HL-60 (cell line): Measurements from ENCODE around the gene GRK5.

Experiments
- DNase-seq, 2 experiments: peaks; one replicate each; pipeline ENCODE4 v3.0.0-alpha.2; 2010 to 2020; ENCODE audit warnings: low read depth in 1 of 2, low spot score in 1 of 2
- H3K27ac ChIP-seq: fragments of 250-450 bp; sonication (Bioruptor Pico); replicated peaks from 2 replicates; pipeline ENCODE4 v1.5.1; 2020; ENCODE audit warnings: mild to moderate bottlenecking, moderate library complexity
- H3K27me3 ChIP-seq: fragments of 250-450 bp; sonication (Bioruptor Pico); 2 replicates; pipeline ENCODE4 v1.5.1; 2021; ENCODE audit warnings: mild to moderate bottlenecking, moderate library complexity; ENCODE audit not compliant: insufficient read depth, poor library complexity, severe bottlenecking
- H3K4me3 ChIP-seq: replicated peaks from 2 replicates; pipeline ENCODE4 v1.5.1; 2011; ENCODE audit warnings: mild to moderate bottlenecking, control low read depth, low read length; ENCODE audit not compliant: insufficient read depth
- GABPA ChIP-seq: IDR thresholded peaks from 2 replicates; pipeline ENCODE4 v1.6.1; 2012; ENCODE audit warnings: low read depth
- POLR2AphosphoS5 ChIP-seq: IDR thresholded peaks from 2 replicates; pipeline ENCODE4 v1.6.1; 2012; ENCODE audit warnings: low read depth
- SPI1 ChIP-seq: IDR thresholded peaks from 2 replicates; pipeline ENCODE4 v1.6.1; 2012; ENCODE audit warnings: low read depth, mild to moderate bottlenecking, borderline replicate concordance
- TF ChIP-seq, protein P1 (sequence below): IDR thresholded peaks from 2 replicates; pipeline ENCODE4 v1.6.1; 2012; ENCODE audit warnings: low read depth; ENCODE audit not compliant: insufficient replicate concordance
- TF ChIP-seq, protein P2 (sequence below): IDR thresholded peaks from one replicate; pipeline ENCODE4 v1.5.1; 2011; ENCODE audit warnings: low read length, control low read depth, inconsistent platforms; ENCODE audit not compliant: insufficient read depth

GRK5 gene

DNA sequence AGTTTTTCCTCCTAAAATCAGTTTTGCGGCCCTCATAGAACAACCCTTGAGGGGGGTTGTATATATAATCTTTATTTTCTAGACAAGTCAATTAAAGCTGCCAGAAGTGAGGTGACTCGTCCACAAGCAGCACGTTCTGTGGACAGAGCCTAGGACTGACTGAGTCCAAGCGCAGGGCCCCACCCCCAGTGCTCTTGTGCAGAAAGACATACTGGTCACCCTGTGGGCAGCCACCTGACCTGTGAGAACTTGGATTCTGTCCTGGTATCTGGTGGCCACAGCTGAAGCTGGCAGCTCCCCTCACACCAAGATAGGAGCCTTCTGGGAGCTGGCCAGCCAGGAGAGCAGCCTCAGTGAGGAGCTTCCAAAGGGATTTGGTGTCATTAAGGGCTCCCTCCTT lies 89.3 kb downstream of the GRK5 start:
- no peak for TF ChIP-seq SPI1
- Histone ChIP-seq H3K27me3 (no peaks in the 10 kb centered on the region), H3K4me3 (no peak overlapping the region), H3K27ac (no peak overlapping the region)
- no peak for DNase-seq

DNA sequence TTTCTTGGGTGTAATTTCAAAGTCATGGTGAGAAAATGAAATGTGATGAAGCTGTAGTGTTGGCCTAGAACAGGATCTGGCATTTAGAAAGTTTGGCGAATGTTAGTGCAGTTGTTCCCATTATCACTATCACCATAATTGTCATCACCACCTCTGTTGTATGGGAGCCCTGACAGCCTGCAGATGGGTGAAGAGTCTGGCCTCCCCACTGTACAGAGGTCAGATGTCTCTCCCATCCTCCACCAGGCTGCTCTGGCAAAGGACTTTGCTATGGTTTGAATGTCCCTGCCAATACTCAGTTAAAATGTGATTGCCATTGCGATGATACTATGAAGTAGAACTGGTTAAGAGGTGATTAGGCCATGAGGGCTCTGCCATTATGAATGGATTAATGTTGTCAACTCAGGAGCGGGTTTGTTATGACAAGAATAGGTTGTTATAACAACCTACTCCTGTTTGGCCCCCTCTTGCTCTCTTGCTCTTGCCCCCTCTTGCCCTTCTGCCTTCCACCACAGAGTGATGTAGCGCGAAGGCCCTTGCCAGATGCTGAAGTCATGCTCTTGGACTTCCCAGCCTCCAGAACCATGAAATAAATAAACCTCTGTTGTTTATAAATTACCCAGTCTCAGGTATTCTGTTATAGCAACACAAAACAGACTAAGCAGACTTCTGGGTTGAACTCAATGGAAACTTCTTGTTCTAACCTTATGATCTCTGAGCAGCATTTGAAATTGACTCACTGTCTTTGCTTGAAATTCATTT lies 90.0 kb downstream of the GRK5 start:
- Histone ChIP-seq H3K4me3 (no peak overlapping the region), H3K27ac (no peak overlapping the region), H3K27me3 (no peaks in the 10 kb centered on the region)
- TF ChIP-seq GABPA (no peak), POLR2AphosphoS5 (no peak), SPI1 (no peak)
- TF ChIP-seq, protein P1, sequence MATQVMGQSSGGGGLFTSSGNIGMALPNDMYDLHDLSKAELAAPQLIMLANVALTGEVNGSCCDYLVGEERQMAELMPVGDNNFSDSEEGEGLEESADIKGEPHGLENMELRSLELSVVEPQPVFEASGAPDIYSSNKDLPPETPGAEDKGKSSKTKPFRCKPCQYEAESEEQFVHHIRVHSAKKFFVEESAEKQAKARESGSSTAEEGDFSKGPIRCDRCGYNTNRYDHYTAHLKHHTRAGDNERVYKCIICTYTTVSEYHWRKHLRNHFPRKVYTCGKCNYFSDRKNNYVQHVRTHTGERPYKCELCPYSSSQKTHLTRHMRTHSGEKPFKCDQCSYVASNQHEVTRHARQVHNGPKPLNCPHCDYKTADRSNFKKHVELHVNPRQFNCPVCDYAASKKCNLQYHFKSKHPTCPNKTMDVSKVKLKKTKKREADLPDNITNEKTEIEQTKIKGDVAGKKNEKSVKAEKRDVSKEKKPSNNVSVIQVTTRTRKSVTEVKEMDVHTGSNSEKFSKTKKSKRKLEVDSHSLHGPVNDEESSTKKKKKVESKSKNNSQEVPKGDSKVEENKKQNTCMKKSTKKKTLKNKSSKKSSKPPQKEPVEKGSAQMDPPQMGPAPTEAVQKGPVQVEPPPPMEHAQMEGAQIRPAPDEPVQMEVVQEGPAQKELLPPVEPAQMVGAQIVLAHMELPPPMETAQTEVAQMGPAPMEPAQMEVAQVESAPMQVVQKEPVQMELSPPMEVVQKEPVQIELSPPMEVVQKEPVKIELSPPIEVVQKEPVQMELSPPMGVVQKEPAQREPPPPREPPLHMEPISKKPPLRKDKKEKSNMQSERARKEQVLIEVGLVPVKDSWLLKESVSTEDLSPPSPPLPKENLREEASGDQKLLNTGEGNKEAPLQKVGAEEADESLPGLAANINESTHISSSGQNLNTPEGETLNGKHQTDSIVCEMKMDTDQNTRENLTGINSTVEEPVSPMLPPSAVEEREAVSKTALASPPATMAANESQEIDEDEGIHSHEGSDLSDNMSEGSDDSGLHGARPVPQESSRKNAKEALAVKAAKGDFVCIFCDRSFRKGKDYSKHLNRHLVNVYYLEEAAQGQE = no peak
- TF ChIP-seq, protein P2, sequence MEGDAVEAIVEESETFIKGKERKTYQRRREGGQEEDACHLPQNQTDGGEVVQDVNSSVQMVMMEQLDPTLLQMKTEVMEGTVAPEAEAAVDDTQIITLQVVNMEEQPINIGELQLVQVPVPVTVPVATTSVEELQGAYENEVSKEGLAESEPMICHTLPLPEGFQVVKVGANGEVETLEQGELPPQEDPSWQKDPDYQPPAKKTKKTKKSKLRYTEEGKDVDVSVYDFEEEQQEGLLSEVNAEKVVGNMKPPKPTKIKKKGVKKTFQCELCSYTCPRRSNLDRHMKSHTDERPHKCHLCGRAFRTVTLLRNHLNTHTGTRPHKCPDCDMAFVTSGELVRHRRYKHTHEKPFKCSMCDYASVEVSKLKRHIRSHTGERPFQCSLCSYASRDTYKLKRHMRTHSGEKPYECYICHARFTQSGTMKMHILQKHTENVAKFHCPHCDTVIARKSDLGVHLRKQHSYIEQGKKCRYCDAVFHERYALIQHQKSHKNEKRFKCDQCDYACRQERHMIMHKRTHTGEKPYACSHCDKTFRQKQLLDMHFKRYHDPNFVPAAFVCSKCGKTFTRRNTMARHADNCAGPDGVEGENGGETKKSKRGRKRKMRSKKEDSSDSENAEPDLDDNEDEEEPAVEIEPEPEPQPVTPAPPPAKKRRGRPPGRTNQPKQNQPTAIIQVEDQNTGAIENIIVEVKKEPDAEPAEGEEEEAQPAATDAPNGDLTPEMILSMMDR = no peak
- no peak for DNase-seq

DNA sequence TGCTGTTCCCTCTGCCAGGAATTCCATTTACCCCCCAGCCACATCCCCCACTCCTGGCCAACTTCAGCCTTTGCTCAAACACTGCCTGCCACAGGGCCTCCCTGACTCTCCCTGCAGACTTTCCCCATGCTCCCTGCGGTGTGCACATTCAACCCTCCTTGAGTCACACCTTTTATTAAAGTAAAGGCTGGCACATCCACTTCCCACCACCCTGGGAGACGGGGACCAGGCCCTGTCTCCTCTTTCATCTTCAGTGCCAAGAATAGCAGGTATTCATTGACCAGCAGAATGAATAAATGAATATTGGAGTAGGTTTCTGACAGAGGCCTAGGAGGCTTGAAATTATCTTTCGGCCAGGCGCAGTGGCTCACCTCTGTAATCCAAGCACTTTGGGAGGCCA lies 91.4 kb downstream of the GRK5 start:
- TF ChIP-seq, protein P2 = no peak
- TF ChIP-seq, protein P1 = no peak
- no peak for TF ChIP-seq POLR2AphosphoS5
- no peak for TF ChIP-seq SPI1
- TF ChIP-seq GABPA = no peak
- Histone ChIP-seq H3K27ac (no peak overlapping the region), H3K4me3 (no peak overlapping the region), H3K27me3 (no peaks in the 10 kb centered on the region)
- DNase-seq = no peak

DNA sequence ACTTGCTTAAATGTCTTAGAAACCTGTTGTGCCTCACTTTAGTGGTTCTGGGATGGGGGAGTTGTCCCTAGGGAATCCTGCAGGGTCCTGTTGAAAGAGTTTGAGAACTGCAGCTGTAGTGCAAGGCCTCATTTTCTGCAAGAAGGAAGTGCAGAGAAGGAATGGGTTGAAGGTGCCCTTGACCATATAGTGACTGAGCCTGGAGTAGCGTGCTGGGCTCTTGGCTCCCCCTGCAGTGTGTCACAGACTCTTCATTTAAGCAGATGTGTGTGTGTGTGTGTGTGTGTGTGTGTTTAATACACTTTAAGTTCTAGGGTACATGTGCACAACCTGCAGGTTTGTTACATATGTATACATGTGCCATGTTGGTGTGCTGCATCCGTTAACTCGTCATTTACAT lies 92.2 kb downstream of the GRK5 start:
- peak; percentile 37 to 48 for DNase-seq
- TF ChIP-seq, protein P1 = no peak
- TF ChIP-seq SPI1 (peak; percentile 24; the same call in 1 of the 2 replicates), POLR2AphosphoS5 (no peak), GABPA (no peak)
- TF ChIP-seq, protein P2 = no peak
- H3K4me3 ChIP-seq = no peak overlapping the region
- H3K27me3 ChIP-seq = no peaks in the 10 kb centered on the region
- H3K27ac ChIP-seq = no peak overlapping the region
